NCI-H345 treated with DMSO at 0.1 percent for 48 hours (cell line): ENCODE measurements around the gene PABPN1.

Source experiments
- DNase-seq: peaks from one replicate; lab custom pipeline; 2025; ENCODE audit not compliant: unreplicated experiment; lab: John Stamatoyannopoulos, UW

Gene PABPN1

DNA sequence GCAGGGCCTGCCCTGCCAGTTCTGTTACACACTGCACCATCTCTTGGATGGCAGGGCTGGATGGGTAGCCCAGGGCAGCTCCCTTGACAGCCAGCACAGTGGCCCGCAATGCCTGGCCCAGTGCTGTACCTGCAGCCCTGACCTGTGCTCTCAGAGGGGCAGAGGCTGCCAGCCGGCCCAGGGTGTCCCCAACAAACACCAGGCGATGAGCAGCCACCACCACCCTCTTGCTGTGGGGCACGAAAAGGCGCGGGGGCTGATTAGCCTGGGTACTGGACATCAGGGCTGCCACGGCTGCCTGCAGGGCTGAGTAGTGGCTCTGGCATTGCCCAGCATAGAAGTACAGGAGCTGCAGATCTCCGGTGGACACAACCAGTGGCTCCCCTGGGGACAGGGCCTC, 36.0 kb downstream of the PABPN1 start:
- DNase-seq, result no peak

DNA sequence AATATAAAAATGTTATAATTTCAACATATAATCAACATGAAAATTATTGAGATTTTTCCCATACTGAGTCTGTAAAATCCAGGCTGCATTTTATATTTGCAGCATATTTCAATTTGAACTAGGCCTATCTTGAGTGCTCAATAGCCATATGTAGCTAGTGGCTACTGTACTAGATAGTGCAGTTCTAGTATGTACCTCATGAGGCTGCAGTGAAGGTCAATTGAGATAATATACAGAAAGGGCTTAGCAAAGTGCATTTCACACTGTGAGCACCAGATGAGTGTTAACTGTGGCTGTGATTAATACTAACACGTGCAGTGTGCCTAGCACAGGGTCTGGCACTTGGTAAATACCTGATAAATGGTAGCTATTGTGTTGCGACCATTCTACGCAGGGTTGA, 36.8 kb downstream of the PABPN1 start:
- DNase-seq, result no peak

DNA sequence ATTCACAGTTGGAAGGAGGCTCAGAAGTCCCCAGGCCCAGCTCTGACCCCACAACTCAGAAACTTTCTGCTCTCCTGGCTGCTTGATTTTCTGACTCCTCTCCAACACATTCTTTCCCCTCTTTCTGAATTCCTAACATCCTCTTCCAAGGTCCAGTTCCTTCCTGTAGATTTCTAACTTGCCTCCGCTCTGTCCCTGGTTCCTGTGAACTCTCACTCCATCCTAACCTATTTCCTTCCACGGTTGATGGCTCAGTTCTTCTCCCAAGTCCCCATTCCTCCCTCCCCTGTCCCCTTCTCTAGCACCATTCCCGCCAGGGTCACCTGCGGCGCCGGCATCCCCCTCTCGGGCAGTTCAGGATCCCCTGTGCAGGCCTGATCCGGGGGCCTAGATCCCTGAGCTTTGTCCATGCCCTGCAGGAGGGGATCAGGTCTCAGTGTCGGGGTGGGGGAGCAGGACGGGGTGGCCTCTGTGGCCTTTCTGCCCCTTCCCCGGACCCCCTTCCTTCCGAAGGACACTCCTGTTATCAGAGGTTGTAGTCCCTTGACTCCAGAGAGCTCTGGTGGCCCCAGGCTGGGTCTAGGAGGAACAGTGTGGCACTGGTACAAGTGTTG, 37.4 kb downstream of the PABPN1 start:
- no peak for DNase-seq

DNA sequence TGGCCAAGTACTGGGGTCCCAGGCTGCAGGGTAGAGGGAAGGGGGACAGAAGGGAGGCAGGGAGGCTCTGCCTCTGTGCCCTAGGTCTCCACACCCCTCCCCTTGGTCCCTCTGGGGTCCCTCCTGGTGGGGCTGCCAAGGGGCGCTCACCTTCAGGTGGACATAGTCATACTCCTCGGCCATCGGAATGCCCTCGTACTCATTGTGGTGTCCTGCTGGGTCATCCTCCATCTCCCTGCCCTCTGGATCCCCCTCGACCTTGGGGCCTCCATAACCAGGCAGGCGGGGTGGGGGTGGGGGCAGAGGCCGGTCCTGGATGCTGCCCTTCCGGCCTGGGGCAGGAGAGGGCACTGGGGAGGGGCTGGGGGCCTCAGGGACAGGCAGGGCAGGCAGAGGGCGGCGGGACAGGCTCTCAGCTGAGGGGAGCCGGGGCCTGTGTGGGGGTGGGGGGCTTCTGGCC, 37.9 kb downstream of the PABPN1 start:
- DNase-seq, result no peak

DNA sequence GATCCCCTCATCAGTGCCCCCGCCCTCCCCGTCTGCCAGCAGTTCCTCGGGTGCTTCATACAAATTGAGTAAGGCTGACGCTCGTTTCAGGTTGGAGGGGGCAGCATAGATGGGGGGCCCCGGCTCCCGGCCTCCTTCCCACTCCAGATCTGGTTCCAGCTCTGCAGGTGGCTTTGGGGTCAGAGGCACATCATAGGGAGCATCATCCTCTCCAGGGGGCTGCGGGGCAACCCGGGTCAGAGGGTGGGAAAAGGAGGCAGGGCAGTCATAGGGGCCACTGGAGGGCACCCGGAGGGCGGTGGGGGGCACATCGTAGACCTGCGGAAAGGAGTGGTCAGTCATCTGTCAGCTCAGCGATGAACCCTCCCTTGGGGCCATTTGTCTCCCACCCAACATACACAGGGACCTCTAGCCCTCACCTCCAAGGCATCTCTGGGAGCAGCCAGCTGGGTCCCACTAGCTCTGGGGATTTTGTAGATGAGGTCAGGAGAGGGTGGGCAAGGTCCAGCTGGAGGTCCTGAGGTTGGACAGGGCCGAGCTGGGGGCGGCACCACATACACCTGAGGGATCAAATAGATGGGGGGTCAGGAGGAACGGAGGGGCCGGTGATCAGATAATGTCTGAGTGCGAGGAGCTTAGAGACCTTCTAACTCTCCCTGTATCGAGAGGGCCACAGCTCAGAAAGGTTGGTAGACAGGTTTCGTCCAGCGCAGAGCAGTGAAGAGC, 38.6 kb downstream of the PABPN1 start:
- DNase-seq, result no peak

DNA sequence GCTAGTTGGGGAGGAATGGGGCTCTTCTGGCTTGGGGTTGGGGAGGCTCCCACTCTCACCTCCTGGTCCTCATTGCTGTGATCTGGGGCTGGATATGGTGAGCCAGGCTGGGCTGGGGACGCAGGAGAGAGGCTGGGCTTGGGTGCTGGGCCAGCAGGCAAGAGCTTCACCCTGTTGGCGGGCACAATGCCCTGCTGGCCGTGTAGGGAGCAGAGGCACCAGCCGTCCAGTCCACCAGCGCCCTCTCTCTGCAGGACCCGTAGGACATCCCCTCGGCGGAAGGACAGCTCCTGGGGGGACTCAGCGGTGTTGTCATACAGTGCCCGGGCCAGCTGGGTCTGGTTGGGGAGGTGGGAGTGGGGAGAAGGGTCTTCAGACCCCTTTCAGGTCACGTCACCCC, 39.2 kb downstream of the PABPN1 start:
- DNase-seq, result no peak

DNA sequence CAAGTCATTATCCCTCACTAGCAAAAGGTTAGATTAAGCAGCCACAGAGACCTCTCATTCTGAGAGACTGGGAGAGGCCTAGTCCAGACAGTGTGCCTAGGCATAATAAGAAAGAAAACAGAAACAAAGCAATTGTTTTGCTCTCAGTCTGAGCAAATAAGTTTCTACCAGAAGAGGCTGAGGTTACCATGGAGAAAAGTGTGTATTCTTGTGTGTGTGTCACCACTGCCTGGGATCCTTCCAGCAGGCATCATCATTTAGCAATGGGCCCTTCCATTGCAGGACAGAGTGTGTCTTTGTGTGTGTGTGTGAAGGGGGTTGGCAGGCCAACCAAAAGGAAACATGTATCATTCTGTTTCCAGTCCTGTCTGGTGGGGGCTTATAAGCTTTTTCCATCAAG, 40.1 kb downstream of the PABPN1 start:
- DNase-seq, result no peak

DNA sequence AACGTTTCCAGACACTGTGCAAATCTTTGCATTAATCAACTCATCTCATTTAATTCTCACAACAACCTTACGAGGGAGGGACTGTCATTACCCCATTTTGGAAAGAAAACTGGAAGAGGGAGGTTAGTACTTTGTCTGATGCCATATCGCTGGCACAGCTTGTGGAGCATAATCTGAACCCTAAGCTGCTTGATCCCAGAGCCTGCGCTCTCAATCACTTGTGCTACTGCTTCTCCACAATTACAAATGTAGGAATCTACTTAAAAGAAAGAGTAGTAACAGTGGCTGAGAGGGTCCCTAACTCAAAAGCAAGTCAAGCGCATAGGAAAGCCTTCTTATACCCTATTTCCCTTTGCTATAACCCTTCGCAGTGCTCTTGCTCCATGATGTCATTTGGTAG, 40.5 kb downstream of the PABPN1 start:
- DNase-seq, result no peak

DNA sequence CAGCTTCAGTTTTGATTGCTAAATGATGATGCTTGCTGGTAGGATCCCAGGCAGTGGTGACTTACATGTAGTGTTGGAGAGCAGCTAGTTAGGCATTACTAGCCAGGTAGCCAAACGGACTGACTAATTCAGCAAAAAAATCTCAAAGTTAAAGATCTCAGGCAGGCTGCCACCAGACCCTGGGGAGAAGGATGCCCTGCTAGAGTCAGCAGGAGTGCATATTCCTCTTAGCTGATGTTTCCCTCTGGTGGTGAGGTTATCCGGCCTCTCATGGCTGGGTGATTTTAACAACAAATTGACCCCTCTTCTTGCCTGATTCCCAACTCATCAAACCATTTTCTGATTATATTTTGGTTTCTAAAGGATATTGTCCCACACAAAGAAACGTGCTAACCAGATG, 40.9 kb downstream of the PABPN1 start:
- no peak for DNase-seq

DNA sequence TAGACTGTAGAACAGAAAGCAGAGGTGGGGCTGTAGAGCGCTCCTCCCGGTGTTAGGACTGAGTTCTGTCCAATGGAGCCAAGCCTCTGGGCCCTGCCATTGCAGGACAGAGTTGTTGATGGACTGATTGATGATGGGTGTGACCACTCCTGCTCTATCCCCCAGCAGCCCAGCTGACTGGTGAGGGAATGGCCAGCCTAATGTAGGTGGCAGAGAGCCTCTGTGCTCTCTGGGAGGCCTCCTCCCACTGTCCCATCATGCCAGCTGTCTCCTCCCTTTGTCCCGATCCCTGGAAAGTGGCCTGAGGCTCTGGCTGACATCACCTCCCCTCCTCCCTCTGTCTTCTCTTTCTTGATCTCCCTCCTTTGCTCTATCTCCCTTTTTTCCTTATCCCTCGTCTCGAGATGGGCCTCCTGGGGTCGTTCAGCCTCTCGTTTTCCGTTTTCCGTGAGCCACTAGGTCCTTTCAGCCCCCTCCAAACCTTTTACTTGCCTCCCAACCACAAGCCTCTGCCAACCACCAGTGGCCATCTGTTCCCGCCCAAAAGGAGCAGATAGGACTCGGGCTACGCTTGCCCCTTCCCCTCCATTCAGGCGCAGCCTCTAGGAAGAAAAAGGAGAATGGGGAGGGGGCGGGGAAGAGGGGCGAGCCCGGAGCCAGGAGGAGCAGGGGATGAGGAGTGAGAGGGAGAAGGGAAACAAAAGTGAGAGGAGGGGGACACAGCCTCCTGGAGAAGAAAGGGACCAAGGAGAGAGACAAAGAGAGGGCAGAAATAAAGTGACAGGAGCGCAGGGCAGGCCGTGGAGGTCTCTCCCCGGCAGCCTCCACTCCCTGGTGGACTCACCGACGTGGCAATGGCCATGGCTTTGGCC, 43.1 kb downstream of the PABPN1 start:
- DNase-seq, result no peak

DNA sequence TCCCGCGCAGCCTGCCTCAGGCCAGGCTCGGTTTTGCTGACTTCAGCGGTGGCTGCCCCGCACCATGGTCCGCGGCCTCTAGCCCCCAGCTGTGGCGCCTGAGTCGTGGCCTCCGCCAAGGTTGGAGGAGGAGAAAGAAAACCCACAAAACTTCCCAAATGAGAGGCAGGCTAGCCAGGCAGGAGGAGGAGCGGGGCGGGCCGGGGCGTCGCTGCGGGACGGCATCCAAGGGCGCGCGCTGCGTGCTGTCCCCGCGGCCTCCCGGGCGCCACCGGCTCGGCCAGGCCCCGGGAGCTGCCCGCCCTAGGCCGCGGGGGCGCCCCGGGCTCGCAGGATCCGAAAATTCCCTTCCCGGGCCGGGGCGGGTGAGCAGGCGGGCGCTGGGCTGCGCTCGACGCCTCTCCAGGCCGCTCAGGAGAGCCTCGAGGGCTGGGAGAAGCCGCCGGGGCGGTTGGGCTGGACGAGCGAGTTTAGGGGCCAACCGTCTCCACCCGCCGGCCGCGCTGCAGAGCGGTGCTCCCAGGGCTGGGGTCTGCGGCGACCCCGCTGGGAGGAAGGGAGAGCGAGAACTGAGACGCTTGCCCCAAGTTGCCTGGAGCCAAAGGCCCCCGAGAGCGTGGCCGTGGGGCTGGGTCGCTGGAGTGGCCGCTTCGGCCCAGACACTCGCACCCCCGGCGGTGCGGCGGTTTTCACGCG, 43.9 kb downstream of the PABPN1 start, which contains the start of gene EFS:
TSS of gene EFS (minus strand) at position 137 of the 696 bp plus-strand sequence. CDS start 147 bp downstream, outside the sequence.
- DNase-seq, result no peak

DNA sequence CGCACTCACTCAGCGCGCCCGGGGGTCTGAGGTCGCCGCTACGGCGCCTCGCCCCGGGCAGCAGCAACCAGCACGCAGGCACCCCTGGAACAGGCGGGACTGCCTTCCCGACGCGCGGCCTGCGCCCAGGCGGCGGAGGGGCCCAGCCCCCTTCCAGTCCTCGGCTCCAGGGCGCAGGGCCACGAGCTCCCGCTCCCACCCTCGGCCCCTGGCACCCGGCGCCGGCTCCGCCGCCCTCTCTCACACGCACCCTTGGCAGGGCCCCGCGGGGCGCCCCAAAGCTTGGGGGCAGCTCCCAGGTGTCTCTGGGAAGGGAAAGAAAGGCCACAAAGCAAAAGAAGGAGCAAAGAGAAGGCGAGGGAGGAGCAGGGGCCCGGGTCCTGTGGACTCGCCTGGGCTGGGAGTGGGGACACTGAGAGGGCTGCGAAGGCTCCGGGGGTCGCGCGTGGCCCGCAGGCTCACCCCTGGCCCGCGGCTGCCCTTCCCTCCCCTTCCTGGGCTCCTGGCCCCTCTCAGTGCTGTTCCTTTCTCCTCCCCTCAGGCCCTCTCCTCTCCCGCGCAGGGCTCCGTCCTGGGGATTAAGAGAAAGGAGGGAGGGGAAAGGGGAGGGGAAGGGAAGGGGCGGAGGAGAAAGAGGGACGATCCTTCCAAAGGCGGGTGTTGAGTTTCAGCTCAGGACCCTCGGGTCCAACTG, 44.6 kb downstream of the PABPN1 start:
- DNase-seq, result no peak

DNA sequence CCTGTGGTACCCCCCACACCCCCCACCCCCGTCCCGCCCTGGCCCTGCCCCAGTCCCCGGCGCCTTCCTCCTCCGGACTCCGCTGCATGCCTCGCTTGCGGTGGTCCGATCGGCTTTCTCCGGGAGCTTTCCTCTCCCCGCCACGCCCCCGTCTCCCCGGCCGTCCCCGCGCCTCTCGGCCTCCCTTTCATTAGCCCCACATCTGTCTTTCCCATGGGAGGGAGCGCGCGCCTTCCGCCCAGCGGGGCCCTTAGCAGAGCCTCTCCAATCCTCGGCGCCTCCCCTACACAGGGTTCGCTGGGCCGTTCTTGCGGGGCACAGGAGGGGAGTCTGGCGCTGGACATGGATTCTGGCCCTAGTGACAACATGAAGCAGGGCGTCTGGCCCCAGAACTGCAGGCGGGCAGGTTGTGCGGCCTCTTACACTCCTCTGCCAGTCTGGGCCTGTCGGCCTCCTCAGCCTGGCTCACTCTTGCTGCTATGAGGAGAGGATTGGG, 45.2 kb downstream of the PABPN1 start:
- no peak for DNase-seq

DNA sequence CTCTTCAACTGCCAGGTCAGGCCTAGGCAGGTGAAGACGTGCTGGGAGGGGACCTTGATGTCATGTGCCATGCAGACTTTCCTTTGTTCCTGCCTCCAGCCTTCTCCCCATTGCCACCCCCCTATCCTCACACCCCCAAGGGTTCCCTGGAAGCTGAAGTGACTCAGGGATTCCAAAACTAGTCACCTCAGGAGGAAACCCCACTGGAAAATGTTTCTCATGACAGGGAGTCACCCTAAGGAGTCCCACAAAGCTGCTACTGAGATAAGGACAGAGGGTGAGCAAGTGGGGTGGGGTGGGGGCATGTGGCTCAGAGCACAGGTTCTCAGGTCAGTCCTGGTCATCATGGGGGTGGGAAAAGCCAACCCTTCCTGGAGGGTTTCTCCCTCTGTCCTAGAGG, 49.0 kb downstream of the PABPN1 start:
- DNase-seq, result no peak

DNA sequence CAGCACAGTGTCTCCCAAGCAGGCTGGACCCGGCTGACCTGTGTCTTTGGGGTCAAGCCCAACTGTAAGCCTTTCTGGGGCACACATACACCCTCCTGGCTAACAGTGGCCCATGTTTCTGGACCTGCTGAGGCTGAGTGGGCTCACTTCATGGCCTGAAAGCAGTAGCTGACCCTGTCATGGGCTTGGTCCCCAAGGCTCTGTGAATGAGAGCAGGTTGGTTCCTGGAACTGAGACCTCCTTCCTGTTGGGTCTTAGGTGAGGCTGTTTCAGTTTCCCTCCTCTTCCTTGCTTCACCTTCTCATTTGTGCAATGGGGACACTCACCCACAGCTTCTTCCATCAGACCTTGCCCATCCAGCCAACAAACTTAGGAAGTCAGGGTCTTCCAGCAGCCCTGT, 50.6 kb downstream of the PABPN1 start:
- DNase-seq, result no peak

DNA sequence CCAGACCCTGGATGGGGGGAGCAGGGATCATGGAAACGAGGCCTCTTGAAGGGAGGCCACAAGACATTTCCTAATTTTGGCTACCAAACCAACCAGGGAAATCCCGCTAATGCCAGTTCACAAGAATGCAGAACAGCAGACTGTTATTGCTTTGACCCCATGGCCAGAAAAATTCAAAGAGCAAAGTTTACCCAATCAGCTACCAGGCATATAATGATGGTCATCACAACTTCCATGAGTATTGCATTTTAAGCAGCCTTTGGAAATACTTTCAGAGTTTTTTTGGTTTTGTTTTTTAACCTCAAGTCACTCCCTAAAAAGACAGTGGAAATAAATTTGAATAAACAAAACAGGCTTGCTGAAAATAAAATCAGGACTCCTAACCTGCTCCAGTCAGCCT, 51.3 kb downstream of the PABPN1 start, which contains the start of gene IL25:
TSS of gene IL25 (plus strand) at position 301 of the 400 bp plus-strand sequence.
- DNase-seq, result no peak

DNA sequence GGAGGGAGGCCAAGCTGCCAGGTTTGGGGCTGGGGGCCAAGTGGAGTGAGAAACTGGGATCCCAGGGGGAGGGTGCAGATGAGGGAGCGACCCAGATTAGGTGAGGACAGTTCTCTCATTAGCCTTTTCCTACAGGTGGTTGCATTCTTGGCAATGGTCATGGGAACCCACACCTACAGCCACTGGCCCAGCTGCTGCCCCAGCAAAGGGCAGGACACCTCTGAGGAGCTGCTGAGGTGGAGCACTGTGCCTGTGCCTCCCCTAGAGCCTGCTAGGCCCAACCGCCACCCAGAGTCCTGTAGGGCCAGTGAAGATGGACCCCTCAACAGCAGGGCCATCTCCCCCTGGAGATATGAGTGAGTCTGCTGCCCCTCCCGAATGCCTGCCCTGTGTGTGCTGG, 51.8 kb downstream of the PABPN1 start:
- no peak for DNase-seq
